ENCODE results near the gene MAPK8IP1. TPM values are rescaled to one million over a fixed set of nuclear protein-coding genes. Genes with fewer than 3 reads are reported as not detected.

Gene MAPK8IP1
- total RNA-seq, 3 donors from 2014 or later = 1.6 to 12.3 (median 2.5) TPM

- H3K36me3 ChIP-seq (ENCODE audit: low read depth) = no peaks in the 10 kb centered on the region
- no peak for ATAC-seq
- intact Hi-C loops (cut with DNase I, micrococcal nuclease) = no loop called here
- no peak overlapping the region for H3K4me3 ChIP-seq
- no peak for TF ChIP-seq CTCF (IDR thresholded peaks at IDR 0.05)
- H3K4me1 ChIP-seq (ENCODE audit: low read depth) = peaks cover 3% of the 10 kb centered on the region
- no peaks in the 10 kb centered on the region for H3K9me3 ChIP-seq
- no peak for DNase-seq
These were observed 4.5 kb upstream of the MAPK8IP1 start for GRCh38 chr11:45880772-45881570.

GRCh38 chr11:45881708-45882368 lies 3.6 kb upstream of the MAPK8IP1 start:
- DNase-seq (no peak), ATAC-seq (no peak)
- Histone ChIP-seq H3K36me3 (ENCODE audit: low read depth) (no peaks in the 10 kb centered on the region), H3K9me3 (no peaks in the 10 kb centered on the region), H3K4me1 (ENCODE audit: low read depth) (peaks cover 5% of the 10 kb centered on the region), H3K4me3 (no peak overlapping the region)
- TF ChIP-seq CTCF (IDR thresholded peaks at IDR 0.05) = no peak
- intact Hi-C loops (cut with DNase I, micrococcal nuclease) = no loop called here

GRCh38 chr11:45884596-45885185 lies 760 bp upstream of the MAPK8IP1 start:
- DNase-seq = no peak
- peaks cover 5% of the 10 kb centered on the region for H3K4me1 ChIP-seq (ENCODE audit: low read depth)
- no peak for ATAC-seq
- intact Hi-C loops (cut with DNase I, micrococcal nuclease) = no loop called here
- H3K9me3 ChIP-seq = no peaks in the 10 kb centered on the region
- no peaks in the 10 kb centered on the region for H3K36me3 ChIP-seq (ENCODE audit: low read depth)
- TF ChIP-seq CTCF (IDR thresholded peaks at IDR 0.05) = no peak
- no peak overlapping the region for H3K4me3 ChIP-seq

GRCh38 chr11:45885921-45886721 lies 670 bp downstream of the MAPK8IP1 start:
- ATAC-seq (peak; percentile 3), DNase-seq (peak in 1 of 3 donors; percentile 35)
- Histone ChIP-seq H3K36me3 (ENCODE audit: low read depth) (no peaks in the 10 kb centered on the region), H3K9me3 (no peaks in the 10 kb centered on the region), H3K4me3 (no peak overlapping the region), H3K4me1 (ENCODE audit: low read depth) (peaks cover 5% of the 10 kb centered on the region)
- intact Hi-C loops (cut with DNase I, micrococcal nuclease) = no loop called here
- no peak for TF ChIP-seq CTCF (IDR thresholded peaks at IDR 0.05)

GRCh38 chr11:45886816-45887520 lies 1.5 kb downstream of the MAPK8IP1 start:
- DNase-seq (no peak), ATAC-seq (no peak)
- no peak for TF ChIP-seq CTCF (IDR thresholded peaks at IDR 0.05)
- intact Hi-C loops (cut with DNase I, micrococcal nuclease) = no loop called here
- H3K36me3 ChIP-seq (ENCODE audit: low read depth) = no peaks in the 10 kb centered on the region
- no peaks in the 10 kb centered on the region for H3K9me3 ChIP-seq
- H3K4me1 ChIP-seq (ENCODE audit: low read depth) = peaks cover 5% of the 10 kb centered on the region
- H3K4me3 ChIP-seq = no peak overlapping the region

Measured in mucosa of descending colon (tissue), 3 donors.